ENCODE measurements around the gene MIS18A. TPM values are rescaled to one million over a fixed set of nuclear protein-coding genes. Genes with fewer than 3 reads are reported as not detected.
"Not testable (repeated sequence)": the region's sequence is repeated elsewhere in the genome, so short reads cannot be mapped to it uniquely, and the experiment has no call there.

The MIS18A gene
- total and polyA plus RNA-seq, 3 donors from 2014 or later = 27.8 to 34.4 (median 32.6) TPM

GRCh38 chr21:32312326-32312725, 33.5 kb upstream of the MIS18A start:
- 80 to 100% methylated on average over 3 to 5 of the region's 5 CpGs for WGBS, 2 donors
- no peaks in the 10 kb centered on the region for H3K9me3 ChIP-seq
- H3K36me3 ChIP-seq (ENCODE audit: low read depth, missing control alignments) = no peaks in the 10 kb centered on the region
- TF ChIP-seq CTCF (IDR thresholded peaks at IDR 0.05) (no peak), POLR2A (IDR thresholded peaks at IDR 0.05) (no peak)
- H3K4me3 ChIP-seq = no peak overlapping the region
- no peaks in the 10 kb centered on the region for H3K4me1 ChIP-seq
- no peak for DNase-seq
- H3K27ac ChIP-seq = no peak overlapping the region
- intact Hi-C loops (cut with DNase I; ENCODE audit: low total_unique reads) = no loop called here
- H3K27me3 ChIP-seq = no peaks in the 10 kb centered on the region

GRCh38 chr21:32311621-32312020, 32.8 kb upstream of the MIS18A start:
- TF ChIP-seq CTCF (IDR thresholded peaks at IDR 0.05) (no peak), POLR2A (IDR thresholded peaks at IDR 0.05) (no peak)
- no peak overlapping the region for H3K27ac ChIP-seq
- intact Hi-C loops (cut with DNase I; ENCODE audit: low total_unique reads) = no loop called here
- H3K9me3 ChIP-seq = no peaks in the 10 kb centered on the region
- no peaks in the 10 kb centered on the region for H3K27me3 ChIP-seq
- H3K36me3 ChIP-seq (ENCODE audit: low read depth, missing control alignments) = no peaks in the 10 kb centered on the region
- DNase-seq = no peak
- H3K4me1 ChIP-seq = no peaks in the 10 kb centered on the region
- no peak overlapping the region for H3K4me3 ChIP-seq
- 89 to 90% methylated on average over 7 to 9 of the region's 9 CpGs for WGBS, 2 donors

GRCh38 chr21:32310976-32311375, 32.1 kb upstream of the MIS18A start:
- H3K4me1 ChIP-seq; H3K4me3 ChIP-seq; H3K9me3 ChIP-seq; H3K27ac ChIP-seq; H3K27me3 ChIP-seq; DNase-seq; H3K36me3 ChIP-seq (ENCODE audit: low read depth, missing control alignments); intact Hi-C loops (cut with DNase I; ENCODE audit: low total_unique reads): not testable (repeated sequence)
- 88 to 92% methylated on average over 9 of the region's 9 CpGs for WGBS, 2 donors

- H3K9me3 ChIP-seq = no peaks in the 10 kb centered on the region
- WGBS, 2 donors = 90 to 91% methylated on average over 6 to 7 of the region's 7 CpGs
- H3K27ac ChIP-seq = no peak overlapping the region
- TF ChIP-seq POLR2A (IDR thresholded peaks at IDR 0.05) (no peak), CTCF (IDR thresholded peaks at IDR 0.05) (no peak)
- H3K4me3 ChIP-seq = no peak overlapping the region
- no peaks in the 10 kb centered on the region for H3K4me1 ChIP-seq
- no peak for DNase-seq
- H3K36me3 ChIP-seq (ENCODE audit: low read depth, missing control alignments) = no peaks in the 10 kb centered on the region
- intact Hi-C loops (cut with DNase I; ENCODE audit: low total_unique reads) = no loop called here
- H3K27me3 ChIP-seq = no peaks in the 10 kb centered on the region
Observed at GRCh38 chr21:32309906-32310460, 31.1 kb upstream of the MIS18A start.

DNA sequence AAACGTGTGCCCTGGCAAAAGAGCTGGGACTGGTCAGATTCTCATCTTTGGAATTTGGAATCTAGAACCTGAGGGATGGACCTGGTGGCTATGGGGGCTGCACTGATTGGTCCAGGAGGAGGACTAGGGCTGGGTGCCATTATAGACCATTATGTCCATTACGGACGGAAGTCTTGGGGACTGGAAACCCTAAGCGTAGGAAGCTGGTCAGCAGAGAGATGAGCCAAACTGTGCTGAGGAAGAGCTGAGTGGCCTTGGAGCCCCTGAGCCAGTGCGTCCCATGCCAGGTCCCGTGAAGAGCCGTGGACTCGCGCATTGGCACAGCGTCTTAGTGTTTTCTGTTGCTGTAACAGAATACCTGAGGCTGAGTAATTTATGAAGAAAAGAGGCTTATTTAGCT, 29.8 kb upstream of the MIS18A start:
- TF ChIP-seq POLR2A (IDR thresholded peaks at IDR 0.05) (no peak), CTCF (IDR thresholded peaks at IDR 0.05) (no peak)
- Histone ChIP-seq H3K9me3 (no peaks in the 10 kb centered on the region), H3K4me3 (no peak overlapping the region), H3K4me1 (no peaks in the 10 kb centered on the region), H3K27me3 (no peaks in the 10 kb centered on the region), H3K36me3 (ENCODE audit: low read depth, missing control alignments) (no peaks in the 10 kb centered on the region), H3K27ac (no peak overlapping the region)
- no peak for DNase-seq
- intact Hi-C loops (cut with DNase I; ENCODE audit: low total_unique reads) = no loop called here
- WGBS, 2 donors = 90 to 93% methylated on average over 10 of the region's 10 CpGs

Data from testis (tissue), 3 donors.